Ovary (tissue), 9 donors: Measurements from ENCODE around the gene SDC3. TPM values are rescaled to one million over a fixed set of nuclear protein-coding genes. Genes with fewer than 3 reads are reported as not detected.

Source experiments
- DNase-seq, 5 donors: peaks; one replicate each; pipeline ENCODE4 v3.0.0-alpha.2; 2019 to 2020
- H3K27ac ChIP-seq, 2 donors: fragments of 200-600 bp; one replicate each; pipeline versions ENCODE4 v1.5.1 to v1.8.0; 2019 to 2022
- H3K27me3 ChIP-seq: fragments of 200-600 bp; one replicate; pipeline ENCODE4 v1.8.0; 2022
- H3K36me3 ChIP-seq: fragments of 200-600 bp; sonication (generic); one replicate; pipeline ENCODE4 v1.5.1; 2019
- H3K4me1 ChIP-seq: one replicate; pipeline ENCODE4 v1.8.1; 2013; ENCODE audit warnings: mild to moderate bottlenecking, moderate library complexity; ENCODE audit not compliant: insufficient read depth
- H3K4me3 ChIP-seq: fragments of 200-600 bp; sonication (generic); one replicate; pipeline ENCODE4 v1.5.1; 2017
- H3K9me3 ChIP-seq, 2 donors: fragments of 200-600 bp in 1 of 2; sonication (generic) in 1 of 2; one replicate each; pipeline versions ENCODE4 v1.5.1 to v1.8.1; 2013 to 2019; ENCODE audit warnings: mild to moderate bottlenecking in 1 of 2, moderate library complexity in 1 of 2
- CTCF ChIP-seq, 3 donors: fragments of 450-650 bp in 2 of 3; fragments of 200-600 bp in 1 of 3; IDR thresholded peaks; one replicate each; pipeline versions ENCODE4 v1.5.1 to v1.8.0; 2016 to 2022; ENCODE audit warnings: antibody characterized with exemption in 3 of 3, mild to moderate bottlenecking in 1 of 3
- EP300 ChIP-seq: sonication (generic); formaldehyde crosslinking; IDR thresholded peaks from one replicate; pipeline ENCODE4 v1.6.1; 2017; ENCODE audit warnings: antibody characterized with exemption
- POLR2A ChIP-seq: fragments of 450-650 bp; IDR thresholded peaks from one replicate; pipeline ENCODE4 v1.6.1; 2017; ENCODE audit warnings: antibody characterized with exemption, mild to moderate bottlenecking, moderate library complexity
- WGBS, 3 donors: extraction: QIAGEN DNeasy Blood & Tissue Kit in 1 of 3; methylation state at CpG; one replicate each; pipeline versions ENCODE4 v1.1.5 to v1.1.7; 2013 to 2017; 5-methylcytosine and 5-hydroxymethylcytosine counted together
- intact Hi-C, 4 donors: fragments of 100-400 bp; cut with DNase I; formaldehyde crosslinking; loops; one replicate each; pipeline versions ENCODE4 v1.11.0 to v1.15.1; 2022 to 2023
- polyA plus RNA-seq, 2 donors: library from polyadenylated mRNA; stranded (reverse); fragments of 200-250 nt in 1 of 2; fragments of 350-450 nt in 1 of 2; fragmentation: Illumina TruSeq in 1 of 2; extraction: RNeasy Lipid Tissue Mini Kit (QIAGEN cat#74804) in 1 of 2; gene quantifications; one replicate each; pipeline ENCODE4 v1.2.3, GENCODE V29; 2013 to 2014
- total RNA-seq, 7 donors: library from RNA; depleted of rRNA in 2 of 7; stranded (reverse); fragments of >200 nt in 2 of 7; fragmentation: NEBNext Ultra II Directional in 3 of 7; extraction: Animal tissue kit (Norgen Biotek cat#: 25700) in 3 of 7; gene quantifications; one replicate each; pipeline versions ENCODE4 v1.1.0 to v1.2.4, GENCODE V29; 2016 to 2023
- donor health status: DM: no; HTN: no; CAD: no; lungs with moderate emphysema.
- donor health status: DM: no; HTN: no; CAD: no.
- donor health status: Bipolar disorder and iron deficiency.
- donor health status: DM: yes; HTN: yes; CAD: no.
- donor health status: DM: no; HTN: no; CAD: no.
- donor health status: DM: yes; HTN: yes; CAD: no.

Gene SDC3
- total and polyA plus RNA-seq, 9 donors = 4.2 to 31.0 (median 23.0) TPM

DNA sequence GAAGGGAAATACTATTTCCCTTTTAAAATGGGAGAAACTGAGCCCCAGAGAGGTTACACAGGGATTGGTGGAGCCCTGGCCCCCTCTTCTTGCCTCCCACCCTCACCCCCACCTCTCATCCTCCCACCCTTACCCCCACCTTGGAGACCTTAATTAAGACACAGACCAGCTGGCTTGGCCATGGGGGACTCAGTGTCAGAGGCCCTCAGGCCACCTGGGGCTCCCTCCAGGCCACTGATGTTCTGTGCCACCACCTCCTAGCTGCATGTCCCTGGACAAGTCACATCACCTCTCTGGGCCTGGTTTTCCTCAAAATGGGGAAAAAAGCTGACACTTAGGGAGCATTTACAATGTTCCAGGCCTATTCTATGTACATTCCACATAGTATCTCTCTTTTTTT is 51.5 kb downstream of the SDC3 start:
- Histone ChIP-seq H3K36me3 (no peaks in the 10 kb centered on the region), H3K27ac (no peak overlapping the region), H3K27me3 (no peaks in the 10 kb centered on the region), H3K9me3 (no peaks in the 10 kb centered on the region), H3K4me1 (no peaks in the 10 kb centered on the region), H3K4me3 (no peak overlapping the region)
- DNase-seq = no peak
- TF ChIP-seq EP300 (no peak), POLR2A (no peak), CTCF (IDR thresholded peaks at IDR 0.05) (no peak)
- intact Hi-C loops = no loop called here

DNA sequence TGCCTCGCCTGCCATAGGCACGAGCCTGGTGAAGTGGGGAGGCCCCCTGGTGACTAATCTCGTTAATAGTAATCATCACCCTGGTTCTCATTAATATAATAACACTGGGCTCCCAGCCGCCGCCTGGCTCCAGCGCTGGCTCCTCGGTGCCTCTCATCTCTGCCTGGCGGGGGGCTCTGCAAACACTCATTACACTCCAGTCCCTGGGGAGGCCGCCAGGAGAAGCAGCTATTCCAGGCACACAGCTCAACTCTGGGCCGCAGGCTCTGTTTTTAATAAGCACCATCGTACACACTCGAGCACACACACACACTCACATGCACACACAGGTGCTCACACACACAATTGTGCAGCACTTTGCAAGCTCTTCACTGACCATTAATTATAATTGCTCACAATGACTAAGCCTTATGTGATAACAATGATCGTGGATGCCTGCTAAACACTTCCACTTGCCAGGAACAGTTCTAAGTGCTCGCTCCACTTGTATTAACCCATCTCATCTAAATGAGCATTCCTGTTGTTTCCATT is 52.2 kb downstream of the SDC3 start:
- no peak for DNase-seq
- TF ChIP-seq EP300 (no peak), CTCF (IDR thresholded peaks at IDR 0.05) (no peak), POLR2A (no peak)
- H3K4me1 ChIP-seq = no peaks in the 10 kb centered on the region
- intact Hi-C loops = no loop called here
- H3K36me3 ChIP-seq = no peaks in the 10 kb centered on the region
- no peaks in the 10 kb centered on the region for H3K9me3 ChIP-seq
- no peak overlapping the region for H3K27ac ChIP-seq
- H3K27me3 ChIP-seq = no peaks in the 10 kb centered on the region
- no peak overlapping the region for H3K4me3 ChIP-seq
- 31 to 39% (median 38%) methylated on average over 14 of the region's 14 CpGs for WGBS, 3 donors

DNA sequence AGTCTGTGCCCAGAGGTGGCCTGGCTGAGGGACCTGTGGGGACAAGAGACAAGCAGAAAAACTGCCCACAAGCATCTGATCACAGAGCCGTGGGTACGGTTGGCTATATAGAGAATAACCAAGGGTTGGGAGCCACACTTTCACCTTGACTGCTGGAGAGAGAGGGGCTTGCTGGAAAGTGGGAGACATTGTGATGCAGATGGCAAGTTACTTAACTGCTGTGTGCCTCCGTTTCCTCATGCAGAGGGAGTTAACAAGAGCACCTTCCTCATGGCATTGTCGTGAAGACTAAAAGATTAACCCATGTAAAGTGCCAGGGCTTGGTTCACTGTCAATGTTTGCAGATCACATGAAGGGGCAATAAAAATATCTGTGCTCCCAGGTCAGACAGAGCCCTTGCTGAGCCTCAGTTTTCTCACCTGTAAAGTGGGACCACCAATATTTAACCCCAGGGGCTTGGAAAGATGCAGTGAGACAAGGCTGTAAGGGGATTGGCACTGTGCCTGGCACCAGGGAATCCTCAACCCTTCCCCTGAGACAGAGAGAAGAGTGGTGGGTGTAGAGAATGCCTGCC is 52.8 kb downstream of the SDC3 start:
- DNase-seq = no peak
- no peaks in the 10 kb centered on the region for H3K9me3 ChIP-seq
- intact Hi-C loops = no loop called here
- WGBS, 3 donors = 55 to 66% (median 65%) methylated on average over 4 of the region's 4 CpGs
- H3K36me3 ChIP-seq = no peaks in the 10 kb centered on the region
- TF ChIP-seq EP300 (no peak), POLR2A (no peak), CTCF (IDR thresholded peaks at IDR 0.05) (no peak)
- H3K27ac ChIP-seq = no peak overlapping the region
- no peaks in the 10 kb centered on the region for H3K27me3 ChIP-seq
- no peak overlapping the region for H3K4me3 ChIP-seq
- H3K4me1 ChIP-seq = no peaks in the 10 kb centered on the region

- no peak for DNase-seq
- no peak overlapping the region for H3K27ac ChIP-seq
- intact Hi-C loops = no loop called here
- no peaks in the 10 kb centered on the region for H3K36me3 ChIP-seq
- no peaks in the 10 kb centered on the region for H3K9me3 ChIP-seq
- H3K4me1 ChIP-seq = no peaks in the 10 kb centered on the region
- no peaks in the 10 kb centered on the region for H3K27me3 ChIP-seq
- TF ChIP-seq POLR2A = no peak
- TF ChIP-seq CTCF (IDR thresholded peaks at IDR 0.05) = no peak
- TF ChIP-seq EP300 = no peak
- no peak overlapping the region for H3K4me3 ChIP-seq
- WGBS, 3 donors = 71 to 97% (median 86%) methylated on average over 4 of the region's 4 CpGs
Measured at GRCh38 chr1:30853350-30853749, 55.2 kb downstream of the SDC3 start.
